ENCODE measurements around the gene SETD3.

GRCh38 chr14:99522025-99522401 is 41.4 kb upstream of the SETD3 start:
- TF ChIP-seq CTCF (IDR thresholded peaks at IDR 0.05) (no peak), POLR2A (IDR thresholded peaks at IDR 0.05) (no peak), POLR2AphosphoS5 (IDR thresholded peaks at IDR 0.05) (no peak)

Measured in upper lobe of left lung (tissue), 4 donors.